GDM1 (cell line): Measurements from ENCODE around the gene PELI2.

Experiments used
- DNase-seq: peaks from one replicate; lab custom pipeline; 2025; lab: John Stamatoyannopoulos, UW

PELI2 gene

DNA sequence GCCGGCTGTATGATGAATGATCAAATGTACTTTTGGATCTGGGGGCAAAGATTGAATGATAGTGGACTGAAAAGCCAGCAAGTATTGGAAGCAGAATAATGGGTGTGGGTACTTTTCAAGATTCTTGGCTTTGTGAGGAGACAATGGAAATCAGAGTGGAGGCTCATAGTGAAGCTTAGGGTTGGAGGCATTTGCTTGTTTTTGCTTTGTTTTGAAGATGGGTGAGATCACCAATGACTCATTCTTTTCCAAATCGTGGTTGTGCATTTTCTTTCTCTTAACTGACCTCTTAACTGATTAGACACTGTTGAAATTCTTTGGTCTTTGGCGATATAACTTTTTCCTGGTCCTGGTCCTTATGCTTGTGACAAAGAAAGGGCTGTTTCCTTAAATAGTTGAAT lies 54.4 kb downstream of the PELI2 start:
- no peak for DNase-seq

DNA sequence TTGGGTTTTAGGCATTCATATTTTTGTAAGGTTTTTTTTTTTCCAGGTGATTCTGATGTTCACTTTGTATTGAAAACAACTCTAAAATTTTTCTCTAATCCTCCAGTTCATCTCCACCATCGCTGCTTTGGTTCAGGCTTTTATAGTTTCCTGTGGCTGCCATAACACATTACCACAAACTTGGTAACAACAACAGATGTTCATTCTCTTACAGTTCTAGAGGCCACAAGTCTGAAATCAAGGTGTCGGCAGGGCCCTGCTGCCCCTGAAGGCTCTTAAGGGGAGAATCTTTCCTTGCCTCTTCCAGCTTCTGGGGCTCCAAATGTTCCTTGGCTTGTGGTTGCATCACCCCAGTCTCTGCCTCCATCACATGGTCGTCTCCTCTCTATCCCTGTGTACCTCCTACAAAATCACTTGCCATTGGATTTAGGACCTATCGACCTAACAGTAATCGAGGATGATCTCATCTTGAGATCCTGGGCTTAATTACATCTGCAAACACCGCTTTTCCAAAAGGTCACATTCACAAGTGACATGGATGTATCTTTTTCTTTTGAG lies 55.2 kb downstream of the PELI2 start:
- no peak for DNase-seq

DNA sequence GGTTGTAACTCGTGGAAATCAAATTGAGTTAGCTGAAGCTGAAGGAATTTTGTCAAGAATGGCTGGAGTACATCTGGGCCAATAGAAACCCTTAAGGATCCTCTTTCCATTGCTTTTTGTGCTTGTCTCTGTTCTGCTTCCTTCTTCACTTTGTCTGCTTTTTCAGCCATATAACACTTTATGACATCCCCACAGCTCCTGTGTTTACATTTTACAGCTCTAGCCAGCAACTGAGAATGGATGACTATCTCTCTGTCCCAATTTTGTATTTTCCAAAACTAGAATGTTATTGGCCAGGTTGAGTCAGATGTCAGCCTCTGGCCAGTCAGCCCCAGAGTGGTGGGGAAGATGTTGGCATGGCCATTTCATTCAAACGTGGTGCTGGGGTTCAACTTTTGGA lies 57.6 kb downstream of the PELI2 start:
- no peak for DNase-seq

DNA sequence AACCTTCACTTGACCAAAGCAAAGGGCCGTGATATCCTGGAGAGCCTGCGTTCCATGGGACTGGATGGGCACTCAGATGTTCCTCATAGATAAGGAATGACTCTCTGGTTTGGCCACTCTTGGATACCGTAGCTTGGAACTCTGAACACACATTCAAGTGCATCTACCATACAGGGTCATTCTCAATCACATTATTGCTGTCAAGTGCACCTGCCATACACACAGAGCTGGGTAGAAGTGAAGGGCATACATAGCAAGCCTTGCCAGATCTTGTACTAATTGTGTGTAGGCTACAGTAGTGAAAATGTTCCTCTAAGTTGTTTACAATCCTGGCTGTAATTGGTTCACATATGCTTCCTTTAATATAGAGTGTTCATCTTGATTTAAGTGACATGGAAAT lies 58.3 kb downstream of the PELI2 start:
- DNase-seq, result no peak

DNA sequence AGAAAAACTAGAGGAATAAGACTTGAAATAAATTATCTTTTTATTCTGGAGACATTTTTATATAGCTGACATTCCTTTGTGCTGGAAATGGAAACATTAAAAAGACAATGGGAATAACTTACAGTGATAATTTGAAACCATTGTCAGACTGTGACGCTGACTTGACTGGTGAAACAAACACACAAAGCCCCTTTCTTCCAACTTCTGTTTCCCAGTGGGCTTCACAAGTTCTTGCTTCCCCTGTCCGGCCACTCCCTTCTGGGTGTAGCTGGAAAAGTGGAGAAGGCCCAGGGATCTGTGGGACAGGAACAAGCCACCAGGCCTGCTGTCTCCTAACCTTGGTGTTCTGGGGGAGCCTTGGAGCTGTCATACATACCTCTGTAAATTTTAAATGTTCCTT lies 58.8 kb downstream of the PELI2 start:
- no peak for DNase-seq

DNA sequence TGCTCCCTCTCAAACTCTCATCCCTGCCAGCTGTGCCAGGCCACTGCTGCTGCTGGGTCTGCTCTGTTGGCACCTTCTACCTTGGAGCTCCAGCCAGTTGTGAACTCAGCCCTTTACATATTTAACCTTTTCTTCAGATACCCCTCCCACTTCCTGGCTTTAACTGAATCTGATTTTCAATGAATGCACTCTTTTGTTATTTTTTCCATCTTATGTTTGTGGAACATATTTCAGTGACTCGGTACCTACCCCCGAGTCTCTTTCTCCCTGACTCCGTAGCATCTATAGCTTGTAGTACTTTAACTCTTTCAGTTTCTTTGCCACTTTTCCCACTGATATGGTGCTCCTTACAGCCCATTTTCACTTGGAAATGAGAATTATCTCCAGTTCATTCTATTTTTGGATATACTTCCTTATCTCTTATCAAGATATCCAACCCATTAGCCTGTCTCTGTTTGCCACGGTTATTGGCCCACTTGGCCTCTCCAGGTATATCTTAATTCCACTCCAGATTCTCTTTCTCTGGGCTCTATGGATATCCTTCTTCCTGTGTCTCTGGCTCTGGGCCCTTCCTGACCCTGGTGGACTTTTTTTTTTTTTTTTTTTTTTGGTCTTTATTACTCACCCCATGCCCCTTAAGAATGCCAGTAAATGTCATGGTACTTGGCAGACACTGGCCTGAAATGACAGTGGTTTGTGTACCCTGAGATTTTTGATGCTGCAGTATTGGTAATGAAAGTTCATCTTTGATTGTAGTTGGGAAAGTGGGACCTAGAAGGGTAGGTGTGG lies 62.7 kb downstream of the PELI2 start:
- no peak for DNase-seq

DNA sequence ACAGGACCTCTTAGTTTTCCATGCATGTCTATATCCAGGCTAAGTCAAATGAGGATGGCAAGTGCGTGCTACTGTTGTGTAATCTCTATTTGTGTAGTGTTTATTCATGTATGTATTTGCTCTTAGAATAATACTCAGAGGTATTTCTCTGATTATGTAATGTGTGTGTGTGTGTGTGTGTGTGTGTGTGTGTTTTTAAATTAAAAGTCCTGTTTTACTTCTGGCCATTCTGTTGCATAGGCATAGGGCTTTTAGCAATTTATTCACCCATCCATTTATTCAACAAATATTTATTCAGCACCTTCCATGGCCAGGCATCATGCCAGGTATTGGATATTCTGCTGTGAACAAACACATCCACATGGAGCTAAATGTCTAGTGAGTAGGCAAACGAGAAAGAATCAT lies 63.5 kb downstream of the PELI2 start:
- DNase-seq, result no peak

DNA sequence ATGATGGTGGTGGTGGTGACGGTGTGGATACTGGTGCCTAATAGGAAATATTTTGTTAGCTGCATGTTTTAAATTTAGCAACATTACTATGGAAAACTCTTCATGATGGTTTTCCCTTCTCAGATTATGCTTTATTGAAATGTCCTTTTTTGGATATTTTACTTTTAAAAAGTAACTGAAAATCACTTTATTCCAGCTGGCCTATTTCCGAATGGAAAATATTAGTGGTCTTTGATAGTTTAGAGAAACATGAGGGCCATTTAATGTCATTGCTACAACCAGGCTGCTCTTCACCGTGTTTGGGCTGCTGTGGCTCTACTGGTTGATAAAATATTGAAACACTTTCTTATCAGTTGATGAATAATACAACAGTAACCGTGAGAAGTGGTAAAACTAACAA lies 64.2 kb downstream of the PELI2 start:
- no peak for DNase-seq

DNA sequence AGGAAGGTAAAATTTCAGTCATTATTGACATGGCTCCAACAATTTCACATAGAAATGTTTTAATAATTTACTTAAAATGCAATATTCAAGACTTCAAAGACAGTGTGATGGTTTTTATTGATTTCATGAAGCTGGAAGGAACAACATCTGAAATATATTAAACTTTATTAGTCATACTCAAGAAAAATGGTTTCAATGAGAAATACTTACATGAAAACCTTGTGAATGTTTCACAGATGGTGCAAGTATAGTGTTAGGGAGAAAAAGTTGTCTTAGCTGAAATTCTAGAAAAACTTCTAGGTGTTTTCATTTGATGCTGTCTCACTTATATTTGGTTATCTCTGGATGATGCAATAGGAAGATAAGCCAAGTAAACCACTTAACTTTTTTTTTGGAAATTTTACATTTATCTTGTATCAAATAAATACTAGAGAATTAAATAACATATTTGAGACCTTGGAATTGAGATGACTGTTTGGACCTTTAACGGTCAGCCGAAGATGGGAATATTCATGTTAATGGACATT lies 65.5 kb downstream of the PELI2 start:
- no peak for DNase-seq

DNA sequence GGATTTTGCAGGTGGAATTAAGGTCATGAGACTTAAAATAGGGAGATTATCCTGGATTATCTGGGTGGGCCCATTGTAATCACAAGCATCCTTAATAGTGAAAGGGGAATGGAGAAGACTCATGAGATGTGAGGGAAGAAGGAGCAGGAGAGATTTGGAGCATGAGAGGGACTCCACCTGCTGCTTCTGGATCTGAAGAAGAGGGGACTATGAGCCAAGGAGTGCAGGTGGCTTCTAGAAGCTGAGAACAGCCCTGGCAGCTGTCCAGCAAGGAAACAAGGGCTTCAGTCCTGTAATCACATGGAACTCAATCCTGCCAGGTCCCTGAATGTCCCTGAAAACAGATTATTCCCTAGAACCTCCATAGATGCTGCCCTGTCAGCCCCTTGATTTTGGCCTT lies 67.8 kb downstream of the PELI2 start:
- DNase-seq, result no peak

DNA sequence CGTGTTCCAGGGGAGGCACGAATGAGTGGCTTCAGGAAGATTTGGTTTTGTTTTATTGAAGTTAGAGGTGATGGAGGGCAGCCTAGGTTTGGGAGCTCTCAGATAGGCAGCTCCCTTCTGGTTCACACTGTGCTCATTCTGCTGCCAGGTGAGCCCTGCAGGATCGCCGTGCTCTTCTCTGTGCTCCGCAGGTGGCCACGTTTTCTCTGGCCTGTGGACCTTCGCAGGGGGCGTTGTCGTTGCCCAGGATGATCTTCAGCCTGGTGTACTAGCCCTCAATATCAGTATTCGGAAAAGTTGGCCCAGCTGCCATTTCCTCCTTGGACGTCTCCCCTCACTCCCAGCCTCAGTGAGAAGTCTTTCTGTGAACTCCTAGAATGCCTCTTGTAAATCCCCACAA lies 69.5 kb downstream of the PELI2 start:
- DNase-seq, result no peak

DNA sequence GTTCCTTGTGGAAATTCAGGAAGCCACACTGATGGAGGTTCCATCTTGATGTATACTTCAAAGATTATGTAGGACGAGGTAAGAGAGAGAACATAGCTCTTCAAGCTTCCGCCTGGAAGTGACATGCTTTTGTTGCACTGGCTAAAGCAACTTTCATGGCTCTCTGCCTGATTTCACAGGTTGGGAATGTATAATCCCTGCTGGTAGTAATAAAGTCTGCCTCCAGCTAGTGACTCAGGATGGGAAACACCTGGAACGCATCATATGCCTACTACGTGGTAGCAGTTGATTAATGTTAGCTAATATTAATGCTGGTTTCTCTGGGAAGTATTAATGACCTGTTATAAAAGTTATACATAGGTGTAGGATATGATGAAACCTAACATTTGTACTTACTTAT lies 71.1 kb downstream of the PELI2 start:
- DNase-seq, result no peak

DNA sequence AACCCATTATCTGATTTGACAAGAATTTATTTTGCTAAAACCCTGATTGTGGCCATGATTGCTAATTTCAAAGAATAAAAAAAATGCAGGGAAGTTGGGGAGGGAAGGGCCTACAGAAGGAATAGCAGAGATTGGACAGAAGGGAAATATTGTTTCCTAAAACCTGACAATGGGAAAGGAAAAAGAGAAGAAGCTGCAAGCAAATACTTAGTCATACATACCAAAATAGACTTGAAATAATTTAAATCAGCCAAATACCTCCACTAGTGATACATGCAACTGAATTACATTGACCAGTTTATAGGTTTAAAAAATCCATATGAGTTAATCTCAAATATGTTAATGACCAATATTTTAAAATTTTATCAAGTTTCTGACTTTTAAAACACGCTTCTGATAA lies 75.1 kb downstream of the PELI2 start:
- DNase-seq, result no peak

DNA sequence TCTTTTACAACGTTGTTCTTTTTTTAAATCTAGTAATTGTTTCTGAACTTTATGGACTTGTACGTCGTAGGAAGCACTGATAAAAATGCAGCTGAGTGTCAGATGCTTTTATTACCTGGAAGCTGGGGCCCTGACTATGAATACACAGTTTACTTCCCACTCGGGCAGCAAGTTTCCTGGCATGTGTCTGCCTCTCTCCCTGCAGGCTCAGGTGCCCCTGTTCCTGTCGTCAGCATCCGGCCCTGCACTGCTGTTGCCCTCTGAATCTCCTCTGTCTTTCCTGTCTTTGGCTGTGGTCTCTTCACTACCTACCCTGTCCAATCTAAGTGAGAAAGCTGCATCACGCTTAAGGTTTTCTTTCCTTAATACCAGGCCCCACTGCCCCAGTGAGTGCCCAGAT lies 75.8 kb downstream of the PELI2 start:
- no peak for DNase-seq

DNA sequence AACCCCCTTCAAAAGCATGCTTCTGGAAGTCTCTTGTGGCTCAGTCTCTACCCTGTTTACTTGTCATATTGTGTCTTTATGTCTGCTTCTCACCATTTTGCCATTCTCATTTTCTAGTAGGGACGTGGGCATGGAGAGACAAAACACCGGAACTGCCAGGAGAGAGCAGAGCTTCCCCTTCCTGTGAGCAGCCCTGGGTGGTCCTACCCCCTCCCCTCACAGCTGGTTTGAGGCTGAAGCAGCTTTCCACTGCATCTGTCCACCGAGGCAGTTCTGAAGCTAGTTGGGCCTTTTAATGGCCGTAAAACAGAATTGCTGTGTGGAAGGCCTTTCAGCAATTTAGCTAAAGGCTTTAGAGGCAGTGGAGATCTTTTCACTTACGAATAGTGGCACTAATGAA lies 77.0 kb downstream of the PELI2 start:
- no peak for DNase-seq

DNA sequence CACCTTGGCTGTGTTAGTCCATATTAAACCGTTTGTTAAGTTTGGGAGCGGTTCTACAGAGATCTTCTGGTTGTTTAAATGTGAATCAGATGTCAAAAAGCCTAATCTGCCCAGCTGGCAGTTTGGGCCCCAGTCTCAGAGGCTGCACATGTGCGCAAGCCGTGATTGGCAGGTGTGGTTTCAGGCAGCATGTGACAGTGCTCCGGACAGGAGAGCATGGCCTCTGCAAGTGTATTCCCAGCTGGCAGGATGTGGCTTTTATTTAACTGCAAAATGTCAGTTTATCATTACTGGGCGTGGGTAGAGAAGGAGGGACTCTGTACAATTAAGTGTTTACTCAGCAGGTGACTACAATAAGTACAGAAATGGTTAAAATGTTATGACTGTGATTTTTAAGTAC lies 77.5 kb downstream of the PELI2 start:
- no peak for DNase-seq

DNA sequence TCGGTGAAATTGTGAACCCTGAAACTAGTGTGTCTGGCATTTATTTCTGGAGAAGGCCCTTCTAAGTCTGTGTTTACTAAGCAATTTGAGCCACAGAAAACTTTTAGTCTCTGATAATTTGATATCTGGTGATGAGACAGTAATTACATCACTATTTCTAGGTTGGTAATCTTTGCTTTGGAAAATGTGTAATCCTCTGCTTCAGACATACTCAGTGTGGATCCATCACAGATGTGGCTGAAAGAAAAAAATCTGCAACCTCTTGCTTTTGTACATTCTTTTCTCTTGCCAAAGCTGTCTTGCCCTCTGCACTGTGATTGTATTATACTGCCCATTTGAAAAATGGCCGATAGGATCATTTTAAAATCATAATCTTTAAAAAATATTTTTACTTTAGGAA lies 78.1 kb downstream of the PELI2 start:
- DNase-seq, result no peak

DNA sequence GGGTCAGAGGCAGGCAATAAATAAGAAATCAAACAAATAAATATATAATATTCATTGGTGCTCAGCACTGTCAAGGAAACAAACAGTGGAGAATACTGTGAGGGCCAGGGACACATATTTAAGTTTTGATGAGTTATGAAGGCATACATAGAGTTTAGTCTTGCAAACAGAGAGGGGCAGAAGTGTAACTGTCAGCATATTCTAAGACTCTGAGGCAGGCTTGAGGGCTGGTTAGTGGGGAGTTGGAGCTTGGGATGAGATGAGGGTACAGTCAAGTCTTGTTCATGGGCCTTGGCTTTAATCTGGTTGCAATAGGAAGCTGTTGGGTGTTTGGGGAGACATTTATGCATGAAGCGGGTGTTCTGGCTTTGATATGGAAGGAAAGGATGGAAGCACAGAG lies 78.9 kb downstream of the PELI2 start:
- DNase-seq, result no peak

DNA sequence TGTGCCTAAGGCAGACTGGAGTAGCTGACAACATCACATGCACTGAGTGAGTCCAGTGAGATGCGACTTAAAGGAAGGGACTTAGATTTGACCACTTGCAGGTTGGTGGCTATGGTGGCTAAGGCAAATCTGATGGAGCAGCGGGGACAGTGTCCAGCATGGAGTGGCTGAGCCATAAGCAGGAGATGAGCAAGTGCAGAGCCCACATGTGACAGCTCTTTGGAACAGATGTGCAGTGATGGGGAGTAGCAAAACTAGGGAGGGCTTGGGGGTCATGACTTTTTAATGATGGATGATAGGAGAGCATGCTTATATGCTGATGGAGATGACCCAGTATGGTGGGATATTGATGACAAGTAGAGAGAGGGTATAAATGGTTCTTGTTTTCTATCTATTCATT lies 80.2 kb downstream of the PELI2 start:
- no peak for DNase-seq

DNA sequence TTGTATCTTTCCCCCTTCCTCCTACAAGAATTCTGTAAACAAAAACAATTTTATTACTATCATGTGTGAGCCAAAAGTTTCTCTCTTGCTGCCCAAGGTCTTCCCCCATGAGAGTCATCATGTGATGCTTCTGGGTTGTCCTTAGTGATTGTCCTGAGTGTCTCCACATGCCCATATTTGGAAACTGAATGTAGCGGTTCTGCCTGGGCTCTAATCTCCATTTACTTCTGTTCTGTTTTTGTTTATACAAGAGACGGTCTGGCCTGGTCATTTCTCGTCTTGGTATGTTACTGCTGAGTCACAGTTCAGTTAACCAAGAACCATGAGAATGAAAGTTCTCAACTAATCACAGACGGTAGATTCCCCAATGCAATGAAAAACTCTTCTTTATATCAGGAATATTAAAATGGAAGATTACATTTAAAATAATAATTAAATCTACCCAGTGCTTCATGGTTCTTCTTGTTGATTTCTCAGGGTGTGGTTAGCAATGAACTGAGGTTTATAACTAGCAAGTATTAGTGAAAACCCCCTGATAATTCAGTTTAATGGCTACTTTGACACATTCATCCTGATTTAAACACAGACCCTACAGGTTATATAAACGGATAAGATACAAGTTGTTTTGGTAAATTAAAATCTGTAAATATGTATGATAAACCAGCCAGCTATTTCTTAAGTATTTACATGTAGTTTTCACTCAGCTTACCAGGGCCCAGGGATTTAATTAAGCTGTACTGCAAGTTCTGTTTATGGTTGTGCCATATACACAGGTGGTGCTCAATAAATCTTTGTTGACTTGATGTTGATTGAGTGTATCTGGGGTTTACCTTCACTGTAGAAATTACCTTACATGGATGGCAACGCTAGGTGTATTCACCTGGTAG lies 81.1 kb downstream of the PELI2 start:
- no peak for DNase-seq

DNA sequence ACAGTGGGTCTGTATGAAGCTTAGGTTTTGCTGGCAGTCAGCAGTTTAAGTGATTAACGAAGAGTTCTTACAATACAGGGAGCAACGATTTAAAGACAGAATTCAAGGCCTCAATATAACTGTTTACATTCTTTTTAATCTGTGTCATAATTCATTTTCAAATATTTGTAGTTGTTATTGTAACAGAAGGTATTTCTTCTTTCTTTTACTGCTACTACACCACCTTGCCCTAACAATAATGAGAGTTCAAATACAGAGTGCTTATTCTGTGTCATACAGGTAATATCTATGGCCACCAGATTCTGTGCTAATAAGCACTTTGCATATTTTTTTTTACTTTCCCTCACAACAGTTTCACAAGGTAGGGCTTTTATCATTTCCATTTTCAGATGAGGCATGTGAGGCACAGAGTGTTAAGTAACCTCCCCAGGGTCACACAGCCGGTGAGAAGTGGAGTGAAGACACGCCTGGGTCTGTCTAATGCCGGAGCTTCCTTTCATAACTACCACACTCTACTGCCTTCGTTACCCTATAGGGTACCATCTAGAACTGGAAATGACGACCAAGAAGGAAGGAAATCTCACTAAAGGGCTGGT lies 81.9 kb downstream of the PELI2 start:
- no peak for DNase-seq

DNA sequence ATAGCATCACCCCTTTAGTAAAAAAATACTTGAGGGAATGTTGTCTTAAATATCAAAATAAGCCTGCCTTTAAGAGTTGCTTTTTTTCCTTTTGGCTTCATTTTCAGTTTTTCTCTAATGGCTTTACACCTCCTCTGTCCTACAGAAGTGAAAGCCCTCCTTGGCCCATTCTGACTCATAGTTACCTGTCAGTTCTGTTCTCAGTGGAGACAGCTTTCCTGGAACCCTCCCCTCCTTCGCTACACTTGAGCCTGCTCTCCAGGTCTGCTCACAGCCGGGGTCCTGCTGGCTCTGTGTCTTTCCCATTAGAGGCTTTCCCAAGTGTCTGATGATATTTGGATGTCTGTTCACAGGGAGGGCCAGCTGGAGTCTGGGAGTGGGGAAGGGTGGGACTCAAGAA lies 84.0 kb downstream of the PELI2 start:
- no peak for DNase-seq

DNA sequence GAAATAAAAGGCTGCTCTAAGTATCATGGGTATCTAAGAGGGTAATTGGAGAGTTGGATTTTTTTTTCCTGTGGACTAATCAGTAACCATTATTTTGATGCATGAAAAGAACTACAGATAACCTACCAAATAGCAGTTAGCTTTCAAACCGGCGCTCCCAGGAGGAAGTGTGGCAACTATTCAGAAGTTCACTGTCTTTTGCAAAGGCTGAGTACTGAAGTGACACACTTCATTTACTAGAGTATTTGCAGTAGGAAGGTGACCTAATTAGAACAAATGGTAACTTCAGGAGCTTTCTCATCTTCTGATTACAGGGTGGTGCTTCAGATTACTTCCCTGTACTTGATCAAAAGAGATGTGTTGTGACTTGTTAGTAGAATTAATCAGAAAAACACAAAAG lies 87.7 kb downstream of the PELI2 start:
- no peak for DNase-seq
